Memory B cell (primary cell): ENCODE data around the gene STK40.
A peak's percentile ranks its signal among the peaks of the same experiment; 100 is the strongest.

Source experiments
- ATAC-seq: fragments of 150-1000 bp; cut with Tn5 transposase; 2 replicates; pipeline ENCODE4 v1.10.0; 2021; ENCODE audit warnings: low read depth, mild to moderate bottlenecking, moderate library complexity
- DNase-seq, 2 donors: peaks; one replicate each; pipeline ENCODE4 v3.0.0; 2022; ENCODE audit warnings: low spot score in 2 of 2
- H3K27ac Mint-ChIP-seq: one replicate; pipeline ENCODE4 v1.8.0; 2022; ENCODE audit warnings: mild to moderate bottlenecking, moderate library complexity, mixed read lengths
- H3K27me3 Mint-ChIP-seq: one replicate; pipeline ENCODE4 v1.8.0; 2022; ENCODE audit warnings: mixed read lengths
- H3K36me3 Mint-ChIP-seq: one replicate; pipeline ENCODE4 v1.8.0; 2022; ENCODE audit warnings: mild to moderate bottlenecking, mixed read lengths
- H3K4me1 Mint-ChIP-seq: one replicate; pipeline ENCODE4 v1.8.0; 2022; ENCODE audit warnings: mixed read lengths
- H3K4me3 Mint-ChIP-seq: one replicate; pipeline ENCODE4 v1.8.0; 2022; ENCODE audit warnings: mild to moderate bottlenecking, moderate library complexity, mixed read lengths
- H3K9me3 Mint-ChIP-seq: one replicate; pipeline ENCODE4 v1.8.0; 2022; ENCODE audit warnings: mixed read lengths

Gene STK40, protein sequence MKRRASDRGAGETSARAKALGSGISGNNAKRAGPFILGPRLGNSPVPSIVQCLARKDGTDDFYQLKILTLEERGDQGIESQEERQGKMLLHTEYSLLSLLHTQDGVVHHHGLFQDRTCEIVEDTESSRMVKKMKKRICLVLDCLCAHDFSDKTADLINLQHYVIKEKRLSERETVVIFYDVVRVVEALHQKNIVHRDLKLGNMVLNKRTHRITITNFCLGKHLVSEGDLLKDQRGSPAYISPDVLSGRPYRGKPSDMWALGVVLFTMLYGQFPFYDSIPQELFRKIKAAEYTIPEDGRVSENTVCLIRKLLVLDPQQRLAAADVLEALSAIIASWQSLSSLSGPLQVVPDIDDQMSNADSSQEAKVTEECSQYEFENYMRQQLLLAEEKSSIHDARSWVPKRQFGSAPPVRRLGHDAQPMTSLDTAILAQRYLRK

DNA sequence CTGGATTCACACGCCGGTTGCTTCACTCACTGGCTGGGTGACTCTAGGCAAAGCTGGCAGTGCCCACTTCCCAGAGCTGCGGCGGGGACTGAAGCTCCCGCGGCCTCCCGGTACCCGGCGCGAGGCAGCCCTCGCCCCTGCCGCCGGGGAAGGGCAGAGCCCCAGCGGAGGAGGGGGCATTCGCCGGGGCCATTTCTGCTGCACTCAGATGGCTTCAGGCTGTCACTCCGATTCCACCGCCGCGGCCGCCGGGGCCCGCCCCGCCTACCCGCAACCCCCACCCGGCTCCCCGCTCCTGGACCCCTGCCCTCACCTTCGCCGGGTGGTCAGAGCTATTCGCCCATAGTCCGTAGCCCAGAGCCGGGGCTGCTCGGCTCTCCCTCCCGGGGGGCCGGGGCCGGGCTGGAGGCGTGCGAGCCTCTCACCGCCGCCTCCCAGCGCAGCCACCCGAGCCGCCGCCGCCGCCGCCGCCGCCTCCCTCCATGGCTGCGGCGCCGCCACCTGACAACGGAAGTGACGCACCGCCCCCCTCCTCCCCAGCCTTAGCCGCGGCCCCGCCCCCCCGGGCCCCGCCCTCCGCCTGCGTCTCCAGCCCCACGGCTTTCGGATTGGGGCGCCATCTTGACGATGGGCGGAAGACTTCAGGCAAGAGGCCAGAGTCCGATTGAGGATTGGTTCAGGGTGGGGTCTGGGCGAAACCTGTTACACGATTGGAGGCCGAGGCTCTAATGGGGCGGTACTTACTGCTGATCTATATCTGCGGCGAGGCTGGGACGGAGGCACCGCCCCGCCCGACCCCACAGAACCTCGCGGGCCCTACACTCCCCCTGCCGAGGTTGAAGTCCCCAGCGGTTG lies at the start of gene STK40:
Gene STK40 (minus strand): TSS at position 515 of the 855 bp plus-strand sequence. CDS start 24,592 bp downstream, outside the sequence.
- peaks cover 6% of the 10 kb centered on the region for H3K36me3 Mint-ChIP-seq
- H3K4me3 Mint-ChIP-seq = peak within 1 kb of the TSS; percentile 87
- H3K9me3 Mint-ChIP-seq = no peaks in the 10 kb centered on the region
- H3K27ac Mint-ChIP-seq = peak within 1 kb of the TSS; percentile 98
- DNase-seq = peak; percentile 84 to 93
- H3K27me3 Mint-ChIP-seq = no peaks in the 10 kb centered on the region
- H3K4me1 Mint-ChIP-seq = peaks cover 62% of the 10 kb centered on the region
- peak; percentile 84 for ATAC-seq

DNA sequence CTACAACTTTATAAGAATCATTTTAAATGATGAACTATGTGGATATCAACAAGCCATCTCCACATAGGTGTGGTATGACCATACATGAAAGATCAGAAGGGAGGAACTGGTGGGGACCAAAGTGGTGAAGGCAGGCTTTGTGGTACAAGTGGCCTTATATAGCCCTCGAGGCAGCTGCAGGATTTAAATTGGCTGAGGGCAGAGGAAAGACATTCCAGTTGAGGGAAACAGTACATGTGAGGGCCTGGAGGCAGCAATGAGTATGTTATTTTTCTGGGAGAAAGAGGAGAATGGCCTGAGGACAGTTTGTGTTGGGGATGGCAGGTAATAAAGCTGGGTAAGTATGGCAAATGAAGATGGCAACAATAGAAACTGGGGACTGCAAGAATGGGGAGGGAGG lies 47.4 kb upstream of the STK40 start:
- DNase-seq (no peak), ATAC-seq (no peak)
- Mint-ChIP-seq H3K36me3 (peaks cover 6% of the 10 kb centered on the region), H3K4me3 (no peak overlapping the region), H3K27ac (no peak overlapping the region), H3K9me3 (no peaks in the 10 kb centered on the region), H3K4me1 (no peaks in the 10 kb centered on the region), H3K27me3 (no peaks in the 10 kb centered on the region)

DNA sequence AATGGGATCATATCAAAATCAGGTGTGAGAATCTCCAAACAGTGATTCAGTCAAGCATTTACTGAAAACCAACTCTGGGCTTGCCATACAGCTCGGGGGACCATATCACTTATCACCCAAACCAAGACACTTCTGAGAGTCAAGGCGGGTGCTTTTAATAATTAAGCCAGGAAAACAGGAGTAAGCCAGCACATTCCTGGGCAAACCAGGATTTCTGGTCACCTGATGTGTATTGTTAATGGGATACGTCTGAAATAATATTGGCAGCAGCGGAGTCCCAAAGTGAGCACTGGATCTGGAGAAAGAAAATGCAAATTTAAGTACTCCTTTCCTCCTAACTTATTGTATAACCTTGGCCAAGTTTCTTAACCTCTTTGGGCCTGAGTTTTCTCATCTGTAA lies 46.9 kb upstream of the STK40 start:
- Mint-ChIP-seq H3K9me3 (no peaks in the 10 kb centered on the region), H3K4me1 (no peaks in the 10 kb centered on the region), H3K27ac (no peak overlapping the region), H3K36me3 (peaks cover 6% of the 10 kb centered on the region), H3K27me3 (no peaks in the 10 kb centered on the region), H3K4me3 (no peak overlapping the region)
- DNase-seq (no peak), ATAC-seq (no peak)

DNA sequence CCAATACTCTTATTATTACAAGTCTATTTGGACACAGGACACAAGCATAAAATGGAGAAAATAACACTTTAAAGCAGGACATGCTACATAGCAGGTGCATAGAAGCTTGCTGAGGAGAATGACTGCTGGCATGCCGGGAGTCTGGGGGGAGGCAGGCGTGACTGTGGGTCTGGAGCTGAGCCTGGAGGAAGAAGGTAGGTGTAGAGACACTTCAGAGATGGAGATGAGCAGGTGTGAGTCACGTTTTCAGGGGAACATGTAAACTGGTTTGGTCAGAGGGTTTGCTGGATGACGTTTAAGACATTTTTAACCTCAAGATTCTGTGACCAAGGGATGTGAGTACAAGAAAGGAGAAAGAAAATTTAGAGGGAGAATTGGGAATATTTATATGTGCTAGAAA lies 40.1 kb upstream of the STK40 start:
- Mint-ChIP-seq H3K4me3 (no peak overlapping the region), H3K4me1 (peaks cover 6% of the 10 kb centered on the region), H3K36me3 (no peaks in the 10 kb centered on the region), H3K27me3 (no peaks in the 10 kb centered on the region), H3K9me3 (no peaks in the 10 kb centered on the region), H3K27ac (no peak overlapping the region)
- no peak for ATAC-seq
- DNase-seq = no peak

DNA sequence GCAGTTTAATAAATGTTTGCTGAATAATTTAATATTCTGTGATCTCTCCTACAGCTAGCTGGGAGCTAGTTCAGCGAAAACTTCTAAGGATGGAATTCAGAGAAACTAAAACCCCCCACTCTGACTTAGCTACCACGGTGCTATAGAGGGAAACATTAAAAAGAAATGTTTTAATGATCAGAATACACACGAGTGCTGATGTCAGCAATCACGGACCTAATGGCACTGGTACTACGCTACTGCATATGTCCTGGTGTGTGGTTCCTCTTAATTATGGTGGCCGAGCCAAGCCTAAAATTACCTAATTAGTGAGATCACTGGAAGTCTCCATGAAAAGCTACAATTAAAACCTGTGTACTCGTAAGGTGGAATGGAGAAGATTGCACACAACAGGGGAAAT lies 35.9 kb upstream of the STK40 start:
- ATAC-seq = no peak
- H3K27ac Mint-ChIP-seq = peak overlapping the region; percentile 51

DNA sequence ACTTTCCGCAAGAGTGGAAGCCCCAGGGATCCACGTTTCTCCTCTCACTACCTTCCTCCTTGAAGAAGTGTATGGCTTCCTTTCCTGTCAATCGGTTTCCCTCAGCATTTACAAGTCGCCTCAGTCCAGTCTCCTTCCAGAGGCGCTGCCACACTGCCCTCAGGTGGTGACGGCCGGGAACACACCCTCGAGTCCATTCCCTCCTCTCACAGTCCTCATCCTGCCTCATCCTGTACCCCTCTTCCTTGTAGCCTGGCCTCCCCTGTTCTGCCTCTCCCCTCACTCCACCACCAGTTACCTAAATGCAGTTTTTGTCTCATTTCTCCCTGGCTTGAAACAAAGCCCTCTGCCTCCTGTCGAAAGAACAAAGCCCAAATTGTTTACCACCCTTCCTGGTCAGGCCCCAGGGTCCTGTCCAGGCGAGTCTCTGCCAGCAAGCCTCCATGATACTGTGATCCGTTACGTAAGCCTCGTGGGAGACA lies 35.2 kb upstream of the STK40 start:
- Mint-ChIP-seq H3K27me3 (no peaks in the 10 kb centered on the region), H3K9me3 (no peaks in the 10 kb centered on the region), H3K4me3 (no peak overlapping the region), H3K36me3 (peaks cover 1% of the 10 kb centered on the region), H3K27ac (peak overlapping the region; percentile 51), H3K4me1 (peaks cover 8% of the 10 kb centered on the region)
- peak; percentile 87 to 93 for DNase-seq
- ATAC-seq = peak; percentile 97

More for the DNA sequence above, 35.9 kb upstream of the STK40 start:
- H3K27me3 Mint-ChIP-seq = no peaks in the 10 kb centered on the region
- DNase-seq = no peak
- H3K4me3 Mint-ChIP-seq = no peak overlapping the region
- H3K4me1 Mint-ChIP-seq = peaks cover 8% of the 10 kb centered on the region
- H3K36me3 Mint-ChIP-seq = no peaks in the 10 kb centered on the region
- H3K9me3 Mint-ChIP-seq = no peaks in the 10 kb centered on the region

DNA sequence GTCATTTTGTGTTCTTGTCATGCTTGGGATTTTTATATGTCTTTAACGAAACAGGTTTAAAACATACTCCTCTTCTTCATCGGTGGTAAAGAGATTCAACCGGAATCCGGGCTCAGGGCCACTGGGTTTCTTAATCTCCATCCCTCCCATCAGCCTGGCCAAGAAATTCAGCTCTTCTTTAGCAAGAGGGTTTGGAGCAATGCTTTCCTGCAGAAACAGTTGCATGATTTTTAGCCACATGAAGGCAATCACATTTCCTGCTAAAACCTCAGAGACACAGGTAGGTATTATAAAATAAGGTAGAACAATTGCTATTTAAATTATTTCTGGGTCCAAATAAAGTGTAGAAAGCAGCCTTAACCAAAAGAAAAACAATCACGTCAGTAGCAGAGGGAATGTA lies 34.7 kb upstream of the STK40 start:
- Mint-ChIP-seq H3K4me3 (no peak overlapping the region), H3K27me3 (no peaks in the 10 kb centered on the region), H3K9me3 (no peaks in the 10 kb centered on the region), H3K4me1 (peaks cover 8% of the 10 kb centered on the region), H3K27ac (no peak overlapping the region), H3K36me3 (peaks cover 1% of the 10 kb centered on the region)
- DNase-seq = no peak
- no peak for ATAC-seq

DNA sequence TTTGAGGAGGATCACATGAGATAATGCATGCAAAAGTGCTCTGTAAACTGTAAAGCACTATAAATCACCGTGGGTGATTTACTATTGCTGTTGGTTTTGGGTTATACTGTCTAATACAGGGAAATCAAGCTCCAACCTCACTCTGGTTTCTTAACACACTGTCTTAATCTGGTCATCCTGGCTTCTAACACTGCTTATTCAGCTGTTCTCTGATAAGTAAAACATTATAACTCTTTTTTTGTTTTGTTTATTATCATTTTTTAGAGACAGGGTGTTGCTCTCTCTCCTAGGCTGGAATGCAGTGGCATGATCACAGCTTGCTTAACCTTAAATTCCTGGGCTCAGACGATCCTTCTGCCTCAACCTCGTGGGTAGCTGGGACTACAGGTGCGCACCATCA lies 33.8 kb upstream of the STK40 start:
- Mint-ChIP-seq H3K4me1 (peaks cover 8% of the 10 kb centered on the region), H3K9me3 (no peaks in the 10 kb centered on the region), H3K27me3 (no peaks in the 10 kb centered on the region), H3K27ac (no peak overlapping the region), H3K4me3 (no peak overlapping the region), H3K36me3 (peaks cover 1% of the 10 kb centered on the region)
- ATAC-seq (no peak), DNase-seq (no peak)

DNA sequence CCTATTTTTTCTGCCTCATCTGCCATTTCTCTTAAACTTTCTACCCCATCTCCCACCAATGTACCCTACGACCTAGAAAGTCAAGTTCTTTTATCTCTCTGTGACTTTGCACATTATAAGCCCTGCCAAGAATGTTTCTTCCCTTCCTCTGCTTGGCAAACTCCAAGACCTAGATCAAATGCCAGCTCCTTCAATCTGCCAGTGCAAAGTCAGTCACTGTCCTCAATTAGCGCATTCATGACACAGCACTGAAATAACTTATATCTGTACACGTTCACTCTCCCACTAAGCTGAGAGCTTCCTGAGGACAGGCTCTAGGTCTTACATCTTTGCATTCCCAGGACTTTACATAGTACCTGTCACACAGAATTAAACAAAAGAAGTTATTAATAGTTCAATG lies 33.4 kb upstream of the STK40 start:
- H3K4me3 Mint-ChIP-seq = no peak overlapping the region
- peaks cover 1% of the 10 kb centered on the region for H3K36me3 Mint-ChIP-seq

DNA sequence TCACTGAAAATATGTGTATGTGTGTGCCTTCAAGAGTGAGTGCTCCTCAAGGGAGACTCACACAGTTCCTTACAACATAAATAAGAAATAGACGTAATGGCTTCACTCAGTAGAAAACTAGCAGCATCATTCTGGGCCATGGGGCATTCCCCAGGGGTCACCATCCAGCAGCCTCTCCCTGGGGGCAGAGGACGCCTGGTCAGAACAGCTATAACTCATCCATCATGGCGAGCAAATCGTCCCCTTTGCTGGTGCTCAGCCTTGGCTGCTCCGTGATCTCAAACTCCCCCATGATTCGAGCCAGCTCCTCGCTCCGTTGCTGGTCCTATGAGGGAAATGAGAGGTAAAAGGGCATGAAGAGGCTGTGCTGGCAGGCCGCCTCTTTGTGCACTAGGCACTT lies 32.2 kb upstream of the STK40 start:
- H3K27me3 Mint-ChIP-seq = no peaks in the 10 kb centered on the region

More for the DNA sequence above, 33.4 kb upstream of the STK40 start:
- no peak for DNase-seq
- no peaks in the 10 kb centered on the region for H3K9me3 Mint-ChIP-seq
- no peak for ATAC-seq
- no peaks in the 10 kb centered on the region for H3K27me3 Mint-ChIP-seq
- H3K4me1 Mint-ChIP-seq = peaks cover 8% of the 10 kb centered on the region
- H3K27ac Mint-ChIP-seq = no peak overlapping the region

DNA sequence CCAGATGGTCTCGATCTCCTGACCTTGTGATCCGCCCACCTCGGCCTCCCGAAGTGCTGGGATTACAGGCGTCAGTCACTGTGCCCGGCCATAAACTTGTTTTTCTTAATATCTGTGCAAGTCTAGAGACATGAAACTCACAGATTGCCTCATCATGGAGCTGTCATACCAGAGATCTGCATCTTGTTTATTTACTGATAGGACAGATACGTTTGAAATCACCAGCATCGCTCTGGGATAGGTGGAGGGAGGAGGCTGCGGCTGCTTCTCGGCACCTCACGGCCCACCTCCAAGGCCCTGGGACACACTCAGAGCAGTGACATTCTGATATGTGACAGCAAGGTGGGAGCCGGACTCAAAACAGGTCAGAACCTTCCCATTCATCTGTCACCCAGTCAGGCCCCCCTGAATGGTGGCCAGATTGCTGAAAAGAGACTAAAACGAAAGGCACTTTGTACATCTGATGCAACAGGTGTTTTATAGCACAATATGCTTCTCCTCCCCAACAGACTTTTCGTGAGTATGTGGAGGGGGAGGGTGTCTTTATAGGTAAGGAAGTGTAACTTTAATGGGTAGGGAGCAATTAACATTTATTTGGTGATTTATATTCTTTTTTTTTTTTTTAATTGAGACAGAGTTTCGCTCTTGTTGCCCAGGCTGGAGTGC lies 30.1 kb upstream of the STK40 start:
- Mint-ChIP-seq H3K27me3 (no peaks in the 10 kb centered on the region), H3K4me1 (peaks cover 9% of the 10 kb centered on the region), H3K27ac (no peak overlapping the region), H3K36me3 (peaks cover 5% of the 10 kb centered on the region), H3K4me3 (no peak overlapping the region), H3K9me3 (peaks cover 3% of the 10 kb centered on the region)
- ATAC-seq (no peak), DNase-seq (no peak)

More for the DNA sequence above, 32.2 kb upstream of the STK40 start:
- no peaks in the 10 kb centered on the region for H3K9me3 Mint-ChIP-seq
- DNase-seq (no peak), ATAC-seq (no peak)
- peaks cover 8% of the 10 kb centered on the region for H3K4me1 Mint-ChIP-seq
- H3K4me3 Mint-ChIP-seq = no peak overlapping the region
- no peak overlapping the region for H3K27ac Mint-ChIP-seq
- peaks cover 1% of the 10 kb centered on the region for H3K36me3 Mint-ChIP-seq

DNA sequence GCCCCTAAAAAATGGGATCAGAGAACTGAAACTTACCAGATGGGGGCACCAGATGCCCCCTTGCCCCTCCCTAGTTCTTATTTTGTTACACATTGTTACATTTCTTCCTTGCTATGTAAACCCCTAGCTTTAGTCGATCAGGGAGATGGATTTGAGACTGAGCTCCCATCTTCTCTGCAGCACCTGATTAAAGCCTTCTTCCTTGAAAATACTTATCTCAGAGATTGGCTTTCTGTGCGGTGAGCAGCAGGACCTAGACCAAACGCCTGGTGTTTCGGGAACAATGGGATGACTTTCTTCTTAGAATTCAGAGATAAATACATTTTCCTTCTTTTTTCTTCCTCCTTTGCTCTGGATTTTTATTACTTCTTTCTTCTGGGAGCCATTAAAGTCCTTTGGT lies 28.7 kb upstream of the STK40 start:
- no peak overlapping the region for H3K27ac Mint-ChIP-seq
- DNase-seq = no peak
- H3K4me3 Mint-ChIP-seq = no peak overlapping the region
- ATAC-seq = no peak
- H3K4me1 Mint-ChIP-seq = peaks cover 12% of the 10 kb centered on the region
- H3K9me3 Mint-ChIP-seq = peaks cover 3% of the 10 kb centered on the region
- H3K36me3 Mint-ChIP-seq = peaks cover 10% of the 10 kb centered on the region
- H3K27me3 Mint-ChIP-seq = no peaks in the 10 kb centered on the region

DNA sequence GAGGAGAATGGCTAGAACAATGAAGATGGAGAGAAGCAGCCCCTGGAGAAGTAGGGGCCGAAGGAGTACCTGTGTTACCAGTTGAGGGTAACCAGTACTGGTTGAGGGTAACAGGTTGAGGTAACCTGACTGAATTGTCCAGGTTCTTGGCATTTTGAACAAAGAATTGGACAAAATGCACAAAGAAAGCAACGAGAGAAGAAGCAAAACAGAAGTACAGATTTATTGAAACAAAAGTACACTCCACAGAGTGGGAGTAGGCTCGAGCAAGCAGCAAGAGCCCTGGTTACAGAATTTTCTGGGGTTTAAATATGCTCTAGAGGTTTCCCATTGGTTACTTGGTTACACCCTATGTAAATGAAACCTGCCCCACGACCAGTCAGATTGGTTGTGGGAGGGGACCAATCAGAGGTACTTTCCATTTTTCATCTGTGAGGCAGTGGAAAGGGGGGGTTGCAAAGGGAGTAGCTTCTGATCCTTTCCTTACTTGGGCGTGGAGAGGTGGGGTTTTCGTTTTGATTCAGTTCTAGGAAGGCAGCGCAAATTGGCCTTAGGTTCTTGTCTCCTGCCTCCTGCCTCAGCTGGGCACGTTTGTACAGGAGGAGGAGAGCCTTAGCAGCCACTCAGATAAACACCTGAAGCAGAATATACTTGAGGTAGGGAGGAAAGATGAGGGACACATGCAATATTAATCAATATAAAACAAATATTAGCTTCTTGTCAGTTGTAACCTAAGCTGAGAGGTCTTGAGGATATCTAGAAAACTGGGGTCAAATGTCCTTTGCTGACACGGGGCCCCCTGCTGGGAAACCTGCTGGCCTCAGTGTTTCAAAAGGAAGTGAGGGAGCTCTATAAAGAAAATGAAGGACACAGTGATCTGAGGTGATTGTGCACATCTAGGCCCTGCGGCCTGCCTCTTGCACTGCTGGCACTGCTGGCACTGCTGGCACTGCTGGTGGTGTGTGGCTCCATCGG lies 26.2 kb upstream of the STK40 start:
- Mint-ChIP-seq H3K36me3 (peaks cover 14% of the 10 kb centered on the region), H3K9me3 (peaks cover 3% of the 10 kb centered on the region), H3K4me3 (no peak overlapping the region), H3K27me3 (no peaks in the 10 kb centered on the region), H3K4me1 (peaks cover 12% of the 10 kb centered on the region), H3K27ac (no peak overlapping the region)
- DNase-seq (no peak), ATAC-seq (peak; percentile 62)
